ENCODE data around the gene INTS13. TPM values are rescaled to one million over a fixed set of nuclear protein-coding genes. Genes with fewer than 3 reads are reported as not detected.

Gene INTS13
- total and polyA plus RNA-seq, 2 of the 8 experiments (the other 6 are each of a cell fraction or from before 2014, with no cell fraction given): 20.5 to 58.2 TPM

DNA sequence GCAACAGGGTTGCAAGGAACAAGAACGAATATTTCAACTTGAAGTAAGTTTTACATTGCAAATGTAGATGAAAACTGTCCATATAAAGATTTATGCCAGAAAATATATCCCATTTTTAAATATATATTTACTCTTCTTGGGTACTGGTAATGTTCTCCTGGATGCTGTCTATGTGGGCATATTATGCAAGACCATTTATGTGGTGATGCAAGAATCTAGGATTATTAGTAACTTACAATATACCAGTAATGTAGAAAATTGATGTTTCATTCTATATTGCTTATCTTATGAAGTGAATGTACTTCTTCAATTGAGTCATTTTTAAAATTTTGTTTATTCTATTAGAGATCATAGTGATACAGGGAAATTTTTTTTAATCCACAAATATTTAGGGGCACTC lies 25.6 kb upstream of the INTS13 start:
- Histone ChIP-seq H4K5ac (ENCODE audit: insufficient read length, low read depth, low read length) (no peak overlapping the region), H3K36me3 (ENCODE audit: control insufficient read depth in 2 of 4, insufficient read depth in 4 of 4, low read length in 3 of 4) (peaks cover 0 to 7% (median 3%) of the 10 kb centered on the region in 4 experiments; a peak in 3 of 8 replicates), H3K14ac (ENCODE audit: insufficient read length) (no peak overlapping the region), H2BK5ac (ENCODE audit: low read depth, low read length) (no peak overlapping the region), H4K91ac (replicated peaks; ENCODE audit: insufficient read length, low read length) (no peak overlapping the region), H2BK20ac (ENCODE audit: low read length) (no peak overlapping the region), H3K18ac (ENCODE audit: extremely low read depth, low read length) (no peak overlapping the region), H3K27me3 (replicated peaks in 1 of 4; ENCODE audit: control insufficient read depth in 3 of 4, extremely low read depth in 1 of 4, insufficient read depth in 3 of 4, low read length in 3 of 4) (no peaks in the 10 kb centered on the region), H3K79me2 (ENCODE audit: control insufficient read depth in 1 of 2, insufficient read depth in 2 of 2, low read length in 2 of 2) (no peaks in the 10 kb centered on the region), H2AFZ (ENCODE audit: low read length) (no peak overlapping the region), H3K4me3 (ENCODE audit: extremely low read depth in 1 of 4, insufficient read depth in 2 of 4, low read depth in 3 of 4, low read length in 4 of 4) (no peak overlapping the region), H2BK120ac (replicated peaks; ENCODE audit: low read depth, low read length) (no peak overlapping the region), H2BK12ac (ENCODE audit: low read depth, low read length) (no peak overlapping the region), H3K9ac (replicated peaks in 1 of 4; ENCODE audit: extremely low read depth in 1 of 4, low read depth in 3 of 4, low read length in 3 of 4) (no peak overlapping the region), H3K4me1 (replicated peaks in 1 of 4; ENCODE audit: control insufficient read depth in 3 of 4, insufficient read depth in 4 of 4, low read length in 3 of 4) (no peaks in the 10 kb centered on the region), H4K20me1 (replicated peaks in 1 of 2; ENCODE audit: control insufficient read depth in 1 of 2, insufficient read depth in 2 of 2, low read length in 2 of 2) (no peaks in the 10 kb centered on the region), H3K23ac (ENCODE audit: insufficient read length) (no peak overlapping the region), H4K8ac (ENCODE audit: extremely low read depth, insufficient read depth, low read length) (no peak overlapping the region), H3K4ac (replicated peaks; ENCODE audit: insufficient read length, low read depth, low read length) (no peak overlapping the region), H3K9me3 (ENCODE audit: insufficient read depth in 2 of 2, low read depth in 1 of 2, low read length in 1 of 2) (no peaks in the 10 kb centered on the region), H3K79me1 (ENCODE audit: low read depth, low read length) (no peaks in the 10 kb centered on the region), H2AK5ac (ENCODE audit: low read depth, low read length) (no peak overlapping the region), H3K56ac (replicated peaks; ENCODE audit: insufficient read length, low read depth, low read length) (no peak overlapping the region), H2BK15ac (ENCODE audit: low read length) (no peak overlapping the region), H3K4me2 (ENCODE audit: insufficient read depth in 1 of 2, low read depth in 2 of 2, low read length in 2 of 2) (no peak overlapping the region), H3K27ac (ENCODE audit: low read depth, low read length) (no peak overlapping the region), H3K23me2 (ENCODE audit: low read depth, low read length) (no peaks in the 10 kb centered on the region)
- DNase-seq (ENCODE audit: low read depth in 1 of 2, low spot score in 2 of 2) (no peak), FAIRE-seq (no peak)
- ChIA-PET POLR2A (ENCODE audit: partially characterized antibody) (interaction anchor here (0.8 to 0.9 kb wide), 2 partner anchors 16 to 25 kb away, joined by 3 read pairs; no protein-coding TSS in a partner anchor), CTCF (ENCODE audit: partially characterized antibody) (no interaction called here)
- 94% methylated on average over 1 of the region's 1 CpG; no CpG with 5 or more reads in 1 of the 2 experiments for WGBS, 2 experiments (ENCODE audit: extremely low coverage in 1 of 2, insufficient coverage in 1 of 2, insufficient read length in 1 of 2, insufficient replicate concordance in 2 of 2, low coverage in 1 of 2, low lambda C conversion rate in 2 of 2, missing lambda C conversion rate in 1 of 2)
- TF ChIP-seq ZNF274 (IDR thresholded peaks at IDR 0.05; ENCODE audit: borderline replicate concordance, extremely low read depth, low read length) (no peak), CBX5 (IDR thresholded peaks at IDR 0.05; ENCODE audit: low read depth, low read length) (no peak), EGR1 (IDR thresholded peaks at IDR 0.05; ENCODE audit: borderline replicate concordance, low read depth, low read length) (no peak), TEAD4 (IDR thresholded peaks at IDR 0.05; ENCODE audit: low read depth, low read length) (no peak), RXRA (IDR thresholded peaks at IDR 0.05; ENCODE audit: insufficient read depth, low read depth, low read length) (no peak), TBP (IDR thresholded peaks at IDR 0.05; ENCODE audit: low read depth, low read length) (no peak), HDAC6 (IDR thresholded peaks at IDR 0.05; ENCODE audit: low read depth, low read length) (no peak), JUND (IDR thresholded peaks at IDR 0.05; ENCODE audit: low read length) (no peak), RAD21 (IDR thresholded peaks at IDR 0.05 in 1 of 2, conservative IDR thresholded peaks at IDR 0.05 in 1 of 2; ENCODE audit: low read depth in 2 of 2, low read length in 2 of 2) (no peak)
- TF ChIP-seq, protein P1, sequence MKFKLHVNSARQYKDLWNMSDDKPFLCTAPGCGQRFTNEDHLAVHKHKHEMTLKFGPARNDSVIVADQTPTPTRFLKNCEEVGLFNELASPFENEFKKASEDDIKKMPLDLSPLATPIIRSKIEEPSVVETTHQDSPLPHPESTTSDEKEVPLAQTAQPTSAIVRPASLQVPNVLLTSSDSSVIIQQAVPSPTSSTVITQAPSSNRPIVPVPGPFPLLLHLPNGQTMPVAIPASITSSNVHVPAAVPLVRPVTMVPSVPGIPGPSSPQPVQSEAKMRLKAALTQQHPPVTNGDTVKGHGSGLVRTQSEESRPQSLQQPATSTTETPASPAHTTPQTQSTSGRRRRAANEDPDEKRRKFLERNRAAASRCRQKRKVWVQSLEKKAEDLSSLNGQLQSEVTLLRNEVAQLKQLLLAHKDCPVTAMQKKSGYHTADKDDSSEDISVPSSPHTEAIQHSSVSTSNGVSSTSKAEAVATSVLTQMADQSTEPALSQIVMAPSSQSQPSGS (IDR thresholded peaks at IDR 0.05; ENCODE audit: low read length): no peak
- TF ChIP-seq, protein P2, sequence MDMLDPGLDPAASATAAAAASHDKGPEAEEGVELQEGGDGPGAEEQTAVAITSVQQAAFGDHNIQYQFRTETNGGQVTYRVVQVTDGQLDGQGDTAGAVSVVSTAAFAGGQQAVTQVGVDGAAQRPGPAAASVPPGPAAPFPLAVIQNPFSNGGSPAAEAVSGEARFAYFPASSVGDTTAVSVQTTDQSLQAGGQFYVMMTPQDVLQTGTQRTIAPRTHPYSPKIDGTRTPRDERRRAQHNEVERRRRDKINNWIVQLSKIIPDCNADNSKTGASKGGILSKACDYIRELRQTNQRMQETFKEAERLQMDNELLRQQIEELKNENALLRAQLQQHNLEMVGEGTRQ (IDR thresholded peaks at IDR 0.05; ENCODE audit: low read length): no peak
